Measurements from ENCODE around the gene KCTD1.
"Not testable (repeated sequence)": the region's sequence is repeated elsewhere in the genome, so short reads cannot be mapped to it uniquely, and the experiment has no call there.

The KCTD1 gene

DNA sequence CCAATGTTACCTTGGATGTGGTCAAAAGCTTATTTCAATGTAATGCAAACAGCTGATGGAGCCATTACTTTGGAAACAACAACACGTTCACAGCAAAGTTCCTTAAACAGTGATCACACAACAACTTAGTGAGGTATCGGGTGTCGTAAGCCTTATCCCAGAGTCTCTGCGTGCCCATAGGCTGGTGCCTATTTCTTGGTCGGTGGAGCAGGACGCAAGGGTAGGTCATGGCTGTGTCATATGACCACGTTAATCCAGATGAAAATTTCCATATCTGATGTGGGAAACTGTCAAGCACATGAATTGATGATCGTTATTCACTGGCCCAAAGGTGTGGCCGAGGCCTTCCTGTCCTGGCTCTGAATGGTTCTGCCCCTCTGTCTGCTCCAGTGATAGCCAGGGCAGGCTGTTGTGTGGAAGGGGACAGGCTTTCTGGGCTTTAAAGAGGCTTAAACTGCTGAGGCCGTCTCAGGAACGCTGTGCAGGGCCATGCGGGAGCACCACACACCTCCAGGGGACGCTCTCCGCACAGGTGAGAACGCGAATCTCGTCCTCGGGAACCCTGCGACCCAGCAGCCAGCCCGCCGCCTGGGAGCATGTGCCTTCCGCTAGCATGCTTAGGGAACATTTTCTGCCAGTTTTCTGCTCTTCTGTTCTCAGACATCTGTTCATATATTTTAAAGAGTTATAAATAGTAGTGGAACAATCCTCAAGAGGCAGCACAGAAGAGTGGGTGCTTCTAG lies 90.6 kb downstream of the KCTD1 start:
- DNase-seq = no peak

- no peak for DNase-seq
Observed at GRCh38 chr18:26457195-26457594, 91.2 kb downstream of the KCTD1 start.

- DNase-seq = no peak
Observed at GRCh38 chr18:26456070-26456491, 92.3 kb downstream of the KCTD1 start.

DNA sequence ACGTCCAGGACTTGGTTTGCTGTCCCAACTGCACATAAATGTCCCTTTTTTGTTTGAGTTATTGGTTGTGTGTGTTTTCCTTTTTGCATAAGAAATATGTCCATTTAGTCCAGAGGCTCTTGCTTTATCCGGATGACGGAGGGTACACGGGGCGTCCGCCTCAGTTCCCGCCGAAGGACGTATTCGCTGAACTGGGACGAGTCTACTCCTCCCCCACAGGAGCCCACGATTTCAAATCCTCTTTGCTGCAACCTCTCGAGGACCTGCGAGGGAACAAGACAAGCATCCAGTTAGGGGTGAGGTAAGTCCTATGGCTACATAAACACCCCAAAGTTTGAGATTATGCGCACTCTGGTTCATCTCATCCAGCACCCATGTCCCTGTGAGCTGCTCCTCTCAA lies 92.7 kb downstream of the KCTD1 start:
- DNase-seq = no peak

DNA sequence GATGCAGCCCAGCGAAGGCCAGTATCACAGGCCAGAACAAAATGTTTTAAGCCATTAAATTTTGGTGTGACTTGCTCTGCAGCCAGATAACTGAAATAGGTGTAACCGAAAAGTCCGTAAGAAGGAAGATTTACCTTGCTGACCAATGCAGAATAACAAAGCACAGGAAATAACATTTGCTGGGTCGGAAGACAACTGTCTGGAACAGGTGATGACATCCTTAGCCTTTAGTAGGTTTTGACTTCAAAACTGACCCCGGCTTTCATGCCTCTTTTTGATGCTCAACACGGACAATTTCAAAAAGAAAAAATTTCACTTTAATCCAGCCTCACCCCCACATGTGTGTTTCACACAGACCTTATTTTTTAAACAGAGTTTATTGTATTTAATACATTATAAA lies 93.7 kb downstream of the KCTD1 start:
- no peak for DNase-seq

GRCh38 chr18:26454192-26454591 lies 94.2 kb downstream of the KCTD1 start:
- no peak for DNase-seq

DNA sequence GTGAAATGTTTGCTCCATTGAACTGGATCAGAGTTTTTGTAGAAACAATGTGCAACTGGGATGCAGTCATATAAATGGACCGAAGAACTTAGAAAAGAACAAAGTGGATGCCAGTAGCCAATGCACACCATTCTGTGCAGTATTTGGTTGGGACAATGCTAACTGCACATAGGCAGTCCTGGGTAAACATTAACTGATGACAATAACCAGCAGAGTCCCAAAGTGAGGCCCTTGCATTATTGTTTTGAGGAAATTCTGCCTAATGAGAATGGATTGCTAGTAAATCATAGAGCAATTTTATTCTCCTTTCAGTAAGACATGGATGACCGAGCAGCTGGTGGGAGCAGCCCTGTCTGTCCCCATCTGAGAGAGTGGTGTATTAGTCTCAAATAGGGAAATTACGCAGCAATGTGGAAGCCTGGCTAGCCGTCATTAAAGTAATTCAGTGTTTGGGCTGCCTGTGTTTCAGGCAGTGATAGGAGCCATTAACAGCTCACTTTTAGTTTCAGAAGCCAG lies 94.9 kb downstream of the KCTD1 start:
- DNase-seq = no peak

DNA sequence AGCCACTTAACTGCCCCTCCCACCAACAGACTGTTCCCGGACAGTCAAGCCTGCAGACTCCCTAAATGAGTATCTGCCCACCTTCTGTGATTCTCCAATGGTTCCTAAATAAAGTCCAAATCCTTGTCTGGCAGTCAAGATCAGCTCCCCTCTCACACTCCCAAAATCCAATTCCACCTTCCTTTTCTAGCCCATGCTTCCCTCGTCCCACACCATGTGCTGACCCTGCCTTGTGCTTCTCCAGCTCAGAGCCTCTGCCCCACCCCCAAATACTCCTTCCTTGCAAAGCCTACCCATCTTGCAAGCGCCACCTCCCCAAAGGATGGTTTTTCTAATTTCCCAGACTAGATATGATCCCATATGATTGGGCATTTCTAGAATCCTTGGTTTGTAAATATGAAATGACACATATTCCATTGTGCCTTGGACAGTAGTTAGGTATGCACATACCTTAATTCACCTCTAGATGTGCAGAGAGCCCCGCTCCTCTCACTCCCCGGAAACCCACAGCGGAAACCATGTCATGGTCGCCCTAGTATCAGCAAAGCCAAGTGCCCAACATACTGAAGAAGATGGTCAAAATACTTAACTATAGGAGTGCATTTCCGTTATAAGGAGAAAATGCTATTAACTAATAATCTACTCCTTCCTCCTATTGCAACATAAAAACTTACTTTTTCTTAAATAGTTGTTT lies 97.2 kb downstream of the KCTD1 start:
- no peak for DNase-seq

GRCh38 chr18:26448714-26449159 lies 99.6 kb downstream of the KCTD1 start:
- DNase-seq = no peak

GRCh38 chr18:26443853-26444252 lies 104.5 kb downstream of the KCTD1 start:
- no peak for DNase-seq

DNA sequence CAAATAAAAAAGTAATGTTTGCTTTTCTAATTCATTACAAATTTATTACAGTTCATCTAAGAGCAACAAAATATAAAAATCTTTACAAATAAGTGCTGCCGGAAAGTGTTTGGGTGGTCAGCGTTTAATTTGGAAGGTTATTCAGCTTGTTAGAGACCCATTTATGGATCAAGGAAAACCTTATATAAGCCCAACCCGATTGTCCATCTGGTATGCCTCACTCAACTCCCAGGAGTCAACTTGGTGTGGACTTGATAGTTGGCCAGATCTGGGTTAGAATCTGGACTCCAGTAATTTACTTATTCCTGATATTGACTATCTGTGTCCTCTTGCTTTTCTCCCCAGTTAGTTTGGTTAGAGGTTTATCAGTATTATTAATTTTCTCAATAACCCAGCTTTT lies 106.2 kb downstream of the KCTD1 start:
- DNase-seq = no peak

DNA sequence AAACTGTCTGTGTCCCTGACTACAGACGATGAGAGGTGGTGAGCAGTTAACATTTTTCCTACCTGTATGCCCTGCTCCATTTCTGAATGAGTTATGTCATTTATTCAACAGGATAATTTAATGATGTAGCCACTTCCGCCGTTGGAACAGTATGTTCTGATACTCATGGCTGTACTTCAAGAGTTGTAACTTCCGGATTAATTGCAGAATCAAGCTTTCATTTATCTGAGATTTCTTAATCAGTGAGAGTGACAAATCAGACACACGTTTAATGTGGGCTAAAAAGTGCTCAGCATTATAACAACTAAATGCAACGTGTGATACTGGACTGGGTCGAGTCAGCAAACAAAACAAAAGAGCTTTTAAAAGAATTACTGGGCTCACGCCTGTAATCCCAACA lies 107.7 kb downstream of the KCTD1 start:
- no peak for DNase-seq

GRCh38 chr18:26439537-26439936 lies 108.8 kb downstream of the KCTD1 start:
- no peak for DNase-seq

GRCh38 chr18:26438980-26439379 lies 109.4 kb downstream of the KCTD1 start:
- DNase-seq = no peak

GRCh38 chr18:26437634-26438033 lies 110.7 kb downstream of the KCTD1 start:
- not testable (repeated sequence) for DNase-seq

- DNase-seq = no peak
Observed at GRCh38 chr18:26436176-26437051, 111.9 kb downstream of the KCTD1 start.

GRCh38 chr18:26435415-26436095 lies 112.8 kb downstream of the KCTD1 start:
- no peak for DNase-seq

DNA sequence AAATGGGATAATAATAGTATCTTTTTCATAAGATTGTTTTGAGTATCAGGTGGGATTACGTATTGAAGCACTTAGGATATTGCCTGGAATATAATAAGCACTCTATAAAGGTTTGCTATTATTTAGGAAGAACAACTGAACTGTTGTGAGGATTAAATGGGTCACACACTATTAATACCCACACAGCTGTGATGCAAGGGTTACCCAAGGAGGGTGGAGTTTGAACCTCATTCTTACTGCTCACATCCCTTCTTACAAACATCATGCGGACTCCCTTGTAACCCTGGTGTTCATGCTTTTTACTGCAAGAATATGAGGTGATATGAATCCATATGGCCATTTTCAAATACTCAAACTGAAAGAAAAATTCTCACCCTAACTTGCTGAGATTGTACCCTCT lies 113.5 kb downstream of the KCTD1 start:
- DNase-seq = no peak

DNA sequence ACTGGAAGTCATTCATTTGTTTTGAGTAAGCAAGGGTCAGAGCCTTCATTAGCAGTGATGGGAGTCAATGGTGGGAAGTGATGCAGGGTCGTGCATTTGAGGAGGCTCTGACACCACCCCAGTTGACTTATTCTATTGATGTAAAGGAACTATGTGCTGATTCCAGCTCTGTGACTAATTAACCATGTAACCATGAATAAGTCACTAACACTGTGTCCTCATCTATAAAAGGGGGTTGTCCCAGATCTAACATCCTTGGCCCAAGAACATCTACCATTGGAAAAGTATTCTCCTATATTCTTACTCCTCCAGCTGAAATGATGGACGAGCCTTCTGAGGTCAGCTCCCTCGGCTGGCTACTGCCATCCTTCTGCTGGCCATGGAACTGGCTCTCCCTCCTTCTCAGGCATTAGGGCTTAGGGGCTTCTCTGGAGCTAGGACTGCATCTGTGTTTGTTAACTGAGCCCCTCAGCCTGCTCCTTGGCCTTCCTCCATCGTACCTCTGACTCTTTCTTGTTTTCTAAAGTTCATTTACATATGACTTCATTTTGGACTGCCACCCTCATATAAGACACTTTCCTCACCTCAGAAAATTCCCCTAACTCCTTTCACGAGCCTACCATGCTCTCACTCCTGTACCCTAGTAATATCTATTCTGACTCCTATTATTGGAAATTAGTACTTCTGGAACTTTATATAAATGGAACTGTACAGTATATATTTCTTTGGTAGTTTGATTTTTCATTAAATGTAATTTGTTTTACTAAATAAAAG lies 115.5 kb downstream of the KCTD1 start:
- no peak for DNase-seq

- no peak for DNase-seq
Observed at GRCh38 chr18:26429535-26430226, 118.7 kb downstream of the KCTD1 start.

DNA sequence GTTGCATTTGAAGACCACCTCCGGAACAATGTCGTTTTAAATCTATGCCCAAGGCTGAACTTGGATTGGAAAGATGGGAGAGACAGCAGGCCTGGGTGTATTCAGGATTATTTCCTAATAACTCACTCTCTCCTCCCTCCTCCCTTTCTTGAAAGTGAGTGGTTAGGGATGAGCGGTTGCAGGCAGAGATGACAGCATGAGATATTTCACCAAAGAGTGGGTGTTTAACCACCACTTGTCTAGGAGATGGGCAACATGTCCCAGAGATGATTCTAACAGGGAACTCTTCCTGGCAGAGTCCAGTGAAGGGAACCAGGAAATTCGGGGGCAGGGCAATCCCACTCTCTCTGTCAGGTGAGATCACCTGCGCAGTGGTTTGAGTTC lies 123.2 kb downstream of the KCTD1 start:
- DNase-seq = no peak
